Measurements from ENCODE around the gene INPP5K. TPM values are rescaled to one million over a fixed set of nuclear protein-coding genes. Genes with fewer than 3 reads are reported as not detected.

Gene INPP5K
- total RNA-seq, 1 experiment from 2014 or later: 24.8 TPM

DNA sequence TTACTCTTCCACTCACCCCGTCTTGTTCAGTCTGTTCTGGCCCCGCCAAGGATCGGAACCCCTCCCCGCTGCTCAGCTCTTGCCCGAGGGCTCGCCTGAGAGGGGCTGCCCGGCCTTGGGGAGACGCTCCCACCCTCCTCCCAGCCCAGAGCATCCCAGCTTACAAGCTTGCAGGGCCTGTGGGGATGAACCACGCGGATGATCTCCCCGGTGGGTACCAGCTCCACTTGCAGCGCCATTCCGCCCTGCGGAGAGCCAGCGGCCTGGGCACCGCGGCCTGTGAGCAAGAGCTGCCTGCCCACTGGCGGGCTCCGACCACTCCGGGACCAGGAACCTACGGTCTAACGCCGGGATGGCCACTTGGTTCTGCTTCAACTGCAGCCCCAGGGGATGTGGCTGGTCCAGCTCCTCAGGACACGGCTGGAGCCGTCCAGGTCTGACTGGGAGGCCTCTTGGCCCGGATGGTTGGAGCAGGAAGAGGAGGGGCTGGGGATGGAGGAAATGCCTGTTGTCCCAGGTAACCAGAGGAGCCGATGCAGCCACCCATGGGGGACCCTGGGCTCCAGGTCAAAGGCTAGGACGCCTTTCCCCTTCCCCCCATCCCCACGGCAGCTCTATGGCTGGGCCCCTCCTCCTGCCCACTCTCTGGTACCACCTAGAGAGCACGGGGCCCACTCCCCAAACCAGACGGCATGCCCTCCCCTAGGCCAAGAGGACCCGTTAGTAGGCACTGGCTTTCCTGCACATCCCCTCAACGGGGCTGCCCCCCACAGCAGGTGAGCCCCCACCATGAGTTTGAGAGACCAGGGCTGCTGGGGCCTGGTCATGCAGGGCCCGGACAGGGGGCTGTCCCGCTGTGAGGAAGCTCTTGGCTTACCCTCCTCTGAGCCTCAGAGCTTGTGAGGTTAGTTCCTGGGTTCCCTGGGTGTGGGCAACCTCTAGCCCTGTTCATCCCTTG is 23.9 kb downstream of the INPP5K start, which contains the start of gene MYO1C:
MYO1C (minus strand) TSS at position 438 of the 958 bp plus-strand sequence; CDS start at position 239, 199 bp downstream.
- in situ Hi-C loops (cut with HindIII; ENCODE audit: low pct_unique_long_range_greater_than_20kb, low sequenced_read_pairs): no loop called here
- DNase-seq (ENCODE audit: low read depth): no peak

GRCh38 chr17:1491443-1492248 is 24.8 kb downstream of the INPP5K start:
- no peak for DNase-seq (ENCODE audit: low read depth)
- in situ Hi-C loops (cut with HindIII; ENCODE audit: low pct_unique_long_range_greater_than_20kb, low sequenced_read_pairs): no loop called here

DNA sequence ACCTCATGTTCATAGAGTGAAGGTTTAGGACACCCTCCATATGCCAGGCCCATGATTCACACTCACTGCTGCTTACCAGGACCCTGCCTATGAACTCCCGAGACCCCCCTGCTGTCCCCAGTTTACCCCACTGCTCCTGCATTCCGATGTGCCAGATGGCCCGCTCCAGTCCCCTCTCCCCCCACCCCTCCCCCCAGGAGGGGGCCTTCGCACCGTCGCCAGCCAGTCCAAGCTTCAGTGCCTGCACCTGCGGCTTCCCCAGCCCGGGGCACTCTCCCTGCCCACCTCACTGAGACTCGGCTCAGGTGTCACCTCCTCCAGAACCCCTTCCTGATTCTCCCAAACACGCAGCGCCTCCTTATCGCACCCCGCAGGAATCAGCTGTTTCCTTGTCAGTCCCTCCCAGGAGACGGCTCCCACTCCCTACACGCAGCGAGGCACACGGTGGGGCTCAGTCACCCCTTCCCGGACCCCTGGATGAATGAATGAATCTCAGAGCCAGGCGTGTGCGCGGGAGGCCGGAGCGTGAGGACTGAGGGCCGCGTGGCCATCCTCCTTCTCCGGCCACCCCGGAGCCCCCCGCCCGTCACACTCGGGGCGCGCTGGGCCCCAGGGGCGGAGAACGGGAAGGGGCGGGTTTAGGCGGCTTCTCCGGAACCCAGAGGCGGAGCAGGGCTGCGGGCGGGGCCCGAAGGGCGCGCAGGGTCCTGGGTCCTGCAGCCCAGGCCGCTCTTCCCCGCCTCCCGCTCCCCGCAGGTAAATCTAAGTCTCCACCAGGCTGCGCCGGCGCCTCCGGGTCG is 25.6 kb downstream of the INPP5K start:
- in situ Hi-C loops (cut with HindIII; ENCODE audit: low pct_unique_long_range_greater_than_20kb, low sequenced_read_pairs): no loop called here
- DNase-seq (ENCODE audit: low read depth): peak; percentile 41

- in situ Hi-C loops (cut with HindIII; ENCODE audit: low pct_unique_long_range_greater_than_20kb, low sequenced_read_pairs): no loop called here
- no peak for DNase-seq (ENCODE audit: low read depth)
These were observed 27.6 kb downstream of the INPP5K start for GRCh38 chr17:1488826-1489270.

- in situ Hi-C loops (cut with HindIII; ENCODE audit: low pct_unique_long_range_greater_than_20kb, low sequenced_read_pairs): no loop called here
- peak; percentile 92 for DNase-seq (ENCODE audit: low read depth)
These were observed 28.2 kb downstream of the INPP5K start for GRCh38 chr17:1487939-1488825.

GRCh38 chr17:1486802-1487695 is 29.4 kb downstream of the INPP5K start:
- in situ Hi-C loops (cut with HindIII; ENCODE audit: low pct_unique_long_range_greater_than_20kb, low sequenced_read_pairs): no loop called here
- peak; percentile 80 for DNase-seq (ENCODE audit: low read depth)

DNA sequence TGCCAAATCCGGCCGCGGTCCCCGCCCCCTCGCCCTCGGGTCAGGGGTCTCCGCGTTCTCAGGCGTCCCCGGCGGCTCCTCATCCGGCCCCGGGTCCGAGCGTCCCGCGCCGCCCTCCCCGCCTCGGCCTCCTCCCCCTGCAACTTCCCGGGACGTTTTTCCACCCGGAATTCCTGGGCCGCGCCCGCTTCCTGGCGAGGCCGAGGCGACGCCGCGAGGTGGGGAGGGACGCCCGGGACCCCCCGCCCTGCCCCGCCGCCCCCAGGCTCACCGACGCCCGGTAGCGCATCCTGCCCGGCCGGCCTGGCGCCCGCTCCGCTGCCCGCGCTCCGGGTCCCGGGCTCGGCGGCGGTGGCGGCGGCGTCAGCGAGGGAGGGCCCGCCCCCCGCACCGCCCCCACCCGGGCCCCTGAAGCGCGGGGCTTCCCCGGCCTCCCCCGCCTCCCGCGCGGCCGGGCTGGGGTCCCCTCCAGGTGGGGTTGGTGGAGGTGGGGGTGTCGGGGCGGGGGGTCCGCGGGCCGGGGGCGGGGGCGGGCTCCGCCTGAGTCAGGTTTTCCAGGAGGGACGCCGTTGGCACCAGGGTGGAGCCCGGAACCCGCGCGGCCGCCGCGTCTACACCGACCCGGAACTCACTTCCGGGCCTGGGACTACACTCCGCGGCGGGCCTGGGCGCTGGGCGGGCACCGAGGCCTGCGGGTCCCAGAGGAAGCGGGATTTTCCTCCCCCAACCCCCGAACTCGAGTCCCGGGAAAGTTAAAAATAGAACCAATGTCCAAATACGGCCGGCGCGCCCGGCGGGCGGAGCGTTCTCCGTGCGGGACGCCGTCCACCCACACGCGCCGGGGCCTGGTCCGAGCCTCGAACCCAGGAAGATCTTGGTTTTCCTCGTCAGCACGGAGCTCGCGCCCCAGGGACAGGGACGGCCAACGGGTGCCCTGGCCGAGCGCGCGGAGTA is 30.7 kb downstream of the INPP5K start:
- DNase-seq (ENCODE audit: low read depth): peak; percentile 50
- in situ Hi-C loops (cut with HindIII; ENCODE audit: low pct_unique_long_range_greater_than_20kb, low sequenced_read_pairs): no loop called here

GRCh38 chr17:1484676-1485422 is 31.6 kb downstream of the INPP5K start:
- in situ Hi-C loops (cut with HindIII; ENCODE audit: low pct_unique_long_range_greater_than_20kb, low sequenced_read_pairs): no loop called here
- peak; percentile 56 for DNase-seq (ENCODE audit: low read depth)

- in situ Hi-C loops (cut with HindIII; ENCODE audit: low pct_unique_long_range_greater_than_20kb, low sequenced_read_pairs): no loop called here
- no peak for DNase-seq (ENCODE audit: low read depth)
These were observed 32.3 kb downstream of the INPP5K start for GRCh38 chr17:1484060-1484535.

DNA sequence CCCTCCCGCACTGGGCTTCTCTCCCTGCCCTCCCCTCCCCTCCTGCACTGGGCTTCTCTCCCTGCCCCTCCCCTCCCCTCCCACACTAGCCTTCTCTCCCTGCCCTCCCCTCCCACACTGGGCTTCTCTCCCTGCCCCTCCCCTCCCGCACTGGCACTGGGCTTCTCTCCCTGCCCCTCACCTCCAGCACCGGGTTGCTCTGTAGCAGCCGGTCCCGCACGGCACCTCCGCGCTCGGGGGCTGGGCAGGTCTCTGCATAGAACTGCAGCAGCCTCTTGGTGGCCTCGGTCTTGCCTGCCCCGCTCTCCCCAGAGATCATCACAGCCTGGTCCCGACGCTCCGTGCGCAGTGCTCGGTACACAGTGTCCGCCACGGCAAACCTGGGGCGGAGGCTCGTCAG is 33.7 kb downstream of the INPP5K start:
- in situ Hi-C loops (cut with HindIII; ENCODE audit: low pct_unique_long_range_greater_than_20kb, low sequenced_read_pairs): no loop called here
- no peak for DNase-seq (ENCODE audit: low read depth)

GRCh38 chr17:1481736-1482135 is 34.7 kb downstream of the INPP5K start:
- in situ Hi-C loops (cut with HindIII; ENCODE audit: low pct_unique_long_range_greater_than_20kb, low sequenced_read_pairs): no loop called here
- no peak for DNase-seq (ENCODE audit: low read depth)

- in situ Hi-C loops (cut with HindIII; ENCODE audit: low pct_unique_long_range_greater_than_20kb, low sequenced_read_pairs): no loop called here
- no peak for DNase-seq (ENCODE audit: low read depth)
These were observed 35.5 kb downstream of the INPP5K start for GRCh38 chr17:1480747-1481465.

DNA sequence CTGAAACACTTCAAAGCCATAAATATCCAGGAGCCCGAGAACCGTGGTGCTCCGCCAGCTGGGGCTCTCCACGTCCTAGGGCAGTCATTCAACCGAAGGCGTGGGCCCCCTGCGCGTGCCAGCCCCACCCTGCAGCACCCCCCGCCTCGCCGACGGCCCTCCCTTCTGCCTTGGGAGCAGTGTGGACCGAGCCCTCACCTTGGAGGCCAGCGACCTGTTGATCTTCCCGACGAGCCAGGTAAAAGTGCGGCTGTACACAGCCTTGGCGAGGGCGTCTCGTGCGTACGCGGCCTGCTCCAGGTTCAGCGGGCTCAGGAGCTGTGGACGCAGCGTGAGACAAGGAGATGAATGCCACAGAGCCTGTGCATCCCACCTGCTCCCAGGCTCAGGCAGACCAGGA is 38.0 kb downstream of the INPP5K start:
- in situ Hi-C loops (cut with HindIII; ENCODE audit: low pct_unique_long_range_greater_than_20kb, low sequenced_read_pairs): no loop called here
- no peak for DNase-seq (ENCODE audit: low read depth)

- in situ Hi-C loops (cut with HindIII; ENCODE audit: low pct_unique_long_range_greater_than_20kb, low sequenced_read_pairs): no loop called here
These were observed 41.0 kb downstream of the INPP5K start for GRCh38 chr17:1475321-1475854.

More at GRCh38 chr17:1475321-1475854, 41.0 kb downstream of the INPP5K start:
- no peak for DNase-seq (ENCODE audit: low read depth)

All from Caki2 (cell line).